HepG2 (cell line): Measurements from ENCODE around the gene TMEM134. TPM values are rescaled to one million over a fixed set of nuclear protein-coding genes. Genes with fewer than 3 reads are reported as not detected.
A peak's percentile ranks its signal among the peaks of the same experiment; 100 is the strongest.

Experiments used
- DDIT3 ChIP-seq: sonication (generic); formaldehyde crosslinking; IDR thresholded peaks from 2 replicates; pipeline ENCODE4 v1.4.0; 2020; ENCODE audit warnings: mild to moderate bottlenecking, missing genetic modification reagents
- E2F2 ChIP-seq: sonication (generic); formaldehyde crosslinking; IDR thresholded peaks from 2 replicates; pipeline ENCODE4 v1.4.0; 2020; ENCODE audit warnings: missing genetic modification reagents, borderline replicate concordance
- GATA4 ChIP-seq: sonication (generic); IDR thresholded peaks from 2 replicates; pipeline ENCODE4 v1.6.1; 2016; ENCODE audit warnings: antibody characterized with exemption, low read depth, borderline replicate concordance
- GZF1 ChIP-seq: sonication (generic); formaldehyde crosslinking; IDR thresholded peaks from 2 replicates; pipeline ENCODE4 v1.5.1; 2020; ENCODE audit warnings: mild to moderate bottlenecking, missing genetic modification reagents
- KLF12 ChIP-seq: sonication (generic); formaldehyde crosslinking; IDR thresholded peaks from 2 replicates; pipeline ENCODE4 v1.4.0; 2020; ENCODE audit warnings: missing genetic modification reagents, borderline replicate concordance
- NFYB ChIP-seq: sonication (generic); formaldehyde crosslinking; IDR thresholded peaks from 2 replicates; pipeline ENCODE4 v1.4.0; 2020; ENCODE audit warnings: missing genetic modification reagents
- ZBTB3 ChIP-seq: sonication (generic); formaldehyde crosslinking; IDR thresholded peaks from 2 replicates; pipeline ENCODE4 v1.4.0; 2020; ENCODE audit warnings: low read depth, mild to moderate bottlenecking, moderate library complexity, missing genetic modification reagents, borderline replicate concordance
- ZFP36L2 ChIP-seq: sonication (generic); formaldehyde crosslinking; IDR thresholded peaks from 2 replicates; pipeline ENCODE4 v1.4.0; 2020; ENCODE audit warnings: missing genetic modification reagents
- ZNF362 ChIP-seq: sonication (generic); formaldehyde crosslinking; IDR thresholded peaks from 2 replicates; pipeline ENCODE4 v1.4.0; 2020; ENCODE audit warnings: missing genetic modification reagents, mild to moderate bottlenecking, borderline replicate concordance
- ZNF513 ChIP-seq: sonication (generic); formaldehyde crosslinking; conservative IDR thresholded peaks from 2 replicates; pipeline ENCODE4 v1.5.0; 2020; ENCODE audit warnings: missing genetic modification reagents
- ZNF713 ChIP-seq: sonication (generic); formaldehyde crosslinking; IDR thresholded peaks from 2 replicates; pipeline ENCODE4 v1.4.0; 2020; ENCODE audit warnings: mild to moderate bottlenecking, missing genetic modification reagents
- ZNF773 ChIP-seq: sonication (generic); formaldehyde crosslinking; IDR thresholded peaks from 2 replicates; pipeline ENCODE4 v1.4.0; 2020; ENCODE audit warnings: missing genetic modification reagents, borderline replicate concordance
- polyA plus RNA-seq, 8 experiments: library from polyadenylated mRNA; depleted of rRNA in 3 of 8; stranded (reverse) in 7 of 8; unstranded in 1 of 8; fragments of >200 nt; fragmentation: Illumina TruSeq in 4 of 8; extraction: Trizol in 4 of 8; gene quantifications; 2 replicates each; pipeline versions ENCODE4 v1.2.1 to v1.2.3, GENCODE V29; 2011 to 2016; ENCODE audit warnings: low read depth in 4 of 8, missing spikeins in 1 of 8, mixed read lengths in 1 of 8; ENCODE audit not compliant: insufficient read depth in 1 of 8
- total RNA-seq, 5 experiments: library from RNA; depleted of rRNA; stranded (reverse); fragments of >200 nt; fragmentation: Illumina TruSeq; extraction: Trizol; gene quantifications; 2 replicates each; pipeline ENCODE4 v1.2.3, GENCODE V29; 2016; ENCODE audit warnings: low read depth in 1 of 5
- TF ChIP-seq, protein P1 (sequence below): sonication (generic); formaldehyde crosslinking; IDR thresholded peaks from 2 replicates; pipeline ENCODE4 v1.4.0; 2020; ENCODE audit warnings: mild to moderate bottlenecking, missing genetic modification reagents
- TF ChIP-seq, protein P2 (sequence below): sonication (generic); formaldehyde crosslinking; IDR thresholded peaks from 2 replicates; pipeline ENCODE4 v1.8.1; 2022; ENCODE audit warnings: low read depth, mild to moderate bottlenecking, missing genetic modification reagents
- TF ChIP-seq, protein P3 (sequence below), 2 experiments: fragments of 450-650 bp in 1 of 2; sonication (generic) in 1 of 2; formaldehyde crosslinking; IDR thresholded peaks; 2 replicates each; pipeline versions ENCODE4 v1.5.0 to v1.8.0; 2020 to 2022; ENCODE audit warnings: mild to moderate bottlenecking in 1 of 2, missing genetic modification reagents in 1 of 2

Gene TMEM134
- total and polyA plus RNA-seq, 2 of the 13 experiments (the other 11 are each of a cell fraction or from before 2014, with no cell fraction given), result 6.9 to 26.9 TPM

GRCh38 chr11:67428052-67429001, 40.7 kb downstream of the TMEM134 start, which contains the start of gene RPS6KB2 (continued):
- no peak for TF ChIP-seq ZBTB3
- TF ChIP-seq, protein P1, sequence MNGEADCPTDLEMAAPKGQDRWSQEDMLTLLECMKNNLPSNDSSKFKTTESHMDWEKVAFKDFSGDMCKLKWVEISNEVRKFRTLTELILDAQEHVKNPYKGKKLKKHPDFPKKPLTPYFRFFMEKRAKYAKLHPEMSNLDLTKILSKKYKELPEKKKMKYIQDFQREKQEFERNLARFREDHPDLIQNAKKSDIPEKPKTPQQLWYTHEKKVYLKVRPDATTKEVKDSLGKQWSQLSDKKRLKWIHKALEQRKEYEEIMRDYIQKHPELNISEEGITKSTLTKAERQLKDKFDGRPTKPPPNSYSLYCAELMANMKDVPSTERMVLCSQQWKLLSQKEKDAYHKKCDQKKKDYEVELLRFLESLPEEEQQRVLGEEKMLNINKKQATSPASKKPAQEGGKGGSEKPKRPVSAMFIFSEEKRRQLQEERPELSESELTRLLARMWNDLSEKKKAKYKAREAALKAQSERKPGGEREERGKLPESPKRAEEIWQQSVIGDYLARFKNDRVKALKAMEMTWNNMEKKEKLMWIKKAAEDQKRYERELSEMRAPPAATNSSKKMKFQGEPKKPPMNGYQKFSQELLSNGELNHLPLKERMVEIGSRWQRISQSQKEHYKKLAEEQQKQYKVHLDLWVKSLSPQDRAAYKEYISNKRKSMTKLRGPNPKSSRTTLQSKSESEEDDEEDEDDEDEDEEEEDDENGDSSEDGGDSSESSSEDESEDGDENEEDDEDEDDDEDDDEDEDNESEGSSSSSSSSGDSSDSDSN (CRISPR knock-in tag), result peak; percentile 32; the same call in 1 of the 2 replicates
- 0 out of 2 replicates have a peak, but pooled peaks have one; percentile 40 for TF ChIP-seq GATA4
- TF ChIP-seq, protein P2, sequence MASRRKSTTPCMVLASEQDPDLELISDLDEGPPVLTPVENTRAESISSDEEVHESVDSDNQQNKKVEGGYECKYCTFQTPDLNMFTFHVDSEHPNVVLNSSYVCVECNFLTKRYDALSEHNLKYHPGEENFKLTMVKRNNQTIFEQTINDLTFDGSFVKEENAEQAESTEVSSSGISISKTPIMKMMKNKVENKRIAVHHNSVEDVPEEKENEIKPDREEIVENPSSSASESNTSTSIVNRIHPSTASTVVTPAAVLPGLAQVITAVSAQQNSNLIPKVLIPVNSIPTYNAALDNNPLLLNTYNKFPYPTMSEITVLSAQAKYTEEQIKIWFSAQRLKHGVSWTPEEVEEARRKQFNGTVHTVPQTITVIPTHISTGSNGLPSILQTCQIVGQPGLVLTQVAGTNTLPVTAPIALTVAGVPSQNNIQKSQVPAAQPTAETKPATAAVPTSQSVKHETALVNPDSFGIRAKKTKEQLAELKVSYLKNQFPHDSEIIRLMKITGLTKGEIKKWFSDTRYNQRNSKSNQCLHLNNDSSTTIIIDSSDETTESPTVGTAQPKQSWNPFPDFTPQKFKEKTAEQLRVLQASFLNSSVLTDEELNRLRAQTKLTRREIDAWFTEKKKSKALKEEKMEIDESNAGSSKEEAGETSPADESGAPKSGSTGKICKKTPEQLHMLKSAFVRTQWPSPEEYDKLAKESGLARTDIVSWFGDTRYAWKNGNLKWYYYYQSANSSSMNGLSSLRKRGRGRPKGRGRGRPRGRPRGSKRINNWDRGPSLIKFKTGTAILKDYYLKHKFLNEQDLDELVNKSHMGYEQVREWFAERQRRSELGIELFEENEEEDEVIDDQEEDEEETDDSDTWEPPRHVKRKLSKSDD (CRISPR knock-in tag), result peak; percentile 87; the same call in 1 of the 2 replicates
- TF ChIP-seq KLF12, result peak; percentile 70; the same call in 1 of the 2 replicates
- 0 out of 2 replicates have a peak, but pooled peaks have one; percentile 48 for TF ChIP-seq ZNF713
- TF ChIP-seq ZNF362 (CRISPR knock-in tag), result no peak
- no peak for TF ChIP-seq GZF1 (CRISPR knock-in tag)
- 0 out of 2 replicates have a peak, but pooled peaks have one; percentile 49 for TF ChIP-seq ZNF773
- peak; percentile 77; the same call in 1 of the 2 replicates for TF ChIP-seq E2F2
- peak; percentile 36; the same call in 1 of the 2 replicates for TF ChIP-seq NFYB (CRISPR knock-in tag)
- no peak for TF ChIP-seq DDIT3 (CRISPR knock-in tag)
- TF ChIP-seq, protein P3, sequence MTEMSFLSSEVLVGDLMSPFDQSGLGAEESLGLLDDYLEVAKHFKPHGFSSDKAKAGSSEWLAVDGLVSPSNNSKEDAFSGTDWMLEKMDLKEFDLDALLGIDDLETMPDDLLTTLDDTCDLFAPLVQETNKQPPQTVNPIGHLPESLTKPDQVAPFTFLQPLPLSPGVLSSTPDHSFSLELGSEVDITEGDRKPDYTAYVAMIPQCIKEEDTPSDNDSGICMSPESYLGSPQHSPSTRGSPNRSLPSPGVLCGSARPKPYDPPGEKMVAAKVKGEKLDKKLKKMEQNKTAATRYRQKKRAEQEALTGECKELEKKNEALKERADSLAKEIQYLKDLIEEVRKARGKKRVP (CRISPR knock-in tag; IDR thresholded peaks at IDR 0.05), result peak in 1 of 2 experiments; percentile 74; a peak in 2 of 4 replicates
- 0 out of 2 replicates have a peak, but pooled peaks have one; percentile 37 for TF ChIP-seq ZFP36L2 (CRISPR knock-in tag)
- peak; percentile 98 for TF ChIP-seq ZNF513 (CRISPR knock-in tag)
